Sigmoid colon (tissue), 7 donors: Measurements from ENCODE around the gene HACD4. TPM values are rescaled to one million over a fixed set of nuclear protein-coding genes. Genes with fewer than 3 reads are reported as not detected.
A peak's percentile ranks its signal among the peaks of the same experiment; 100 is the strongest.

Source experiments
- DNase-seq: peaks from one replicate; pipeline ENCODE4 v3.0.0-alpha.2; 2019
- H3K27ac ChIP-seq, 4 donors: fragments of 200-600 bp; sonication (generic); one replicate each; pipeline ENCODE4 v1.5.1; 2016 to 2019; ENCODE audit warnings: mild to moderate bottlenecking in 1 of 4
- H3K27me3 ChIP-seq, 3 donors: fragments of 200-600 bp; sonication (generic); one replicate each; pipeline ENCODE4 v1.5.1; 2019; ENCODE audit warnings: mild to moderate bottlenecking in 1 of 3
- H3K36me3 ChIP-seq, 4 donors: fragments of 200-600 bp; sonication (generic); one replicate each; pipeline ENCODE4 v1.5.1; 2016 to 2019
- H3K4me1 ChIP-seq, 4 donors: fragments of 200-600 bp; sonication (generic); one replicate each; pipeline ENCODE4 v1.5.1; 2017 to 2019
- H3K4me3 ChIP-seq, 4 donors: fragments of 200-600 bp; sonication (generic); one replicate each; pipeline ENCODE4 v1.5.1; 2017 to 2019; ENCODE audit warnings: mild to moderate bottlenecking in 2 of 4, moderate library complexity in 1 of 4
- H3K9me3 ChIP-seq, 4 donors: fragments of 200-600 bp in 3 of 4; sonication (generic) in 3 of 4; one replicate each; pipeline versions ENCODE4 v1.5.1 to v1.6.1; 2013 to 2019
- CTCF ChIP-seq, 4 experiments: fragments of 450-650 bp in 3 of 4; fragments of 200-600 bp in 1 of 4; IDR thresholded peaks; one replicate each; pipeline ENCODE4 v1.5.1; 2016 to 2019; ENCODE audit warnings: antibody characterized with exemption in 4 of 4, mild to moderate bottlenecking in 3 of 4, moderate library complexity in 2 of 4
- EP300 ChIP-seq, 4 donors: sonication (generic); formaldehyde crosslinking; IDR thresholded peaks; one replicate each; pipeline ENCODE4 v1.6.1; 2017; ENCODE audit warnings: antibody characterized with exemption in 4 of 4
- POLR2A ChIP-seq, 2 donors: fragments of 450-650 bp; IDR thresholded peaks; one replicate each; pipeline ENCODE4 v1.6.1; 2016; ENCODE audit warnings: antibody characterized with exemption in 2 of 2, mild to moderate bottlenecking in 2 of 2, moderate library complexity in 2 of 2
- POLR2AphosphoS5 ChIP-seq, 4 donors: sonication (generic); formaldehyde crosslinking; IDR thresholded peaks; one replicate each; pipeline ENCODE4 v1.6.1; 2017; ENCODE audit warnings: antibody characterized with exemption in 4 of 4
- WGBS, 2 donors: extraction: QIAGEN DNeasy Blood & Tissue Kit; methylation state at CpG; one replicate each; pipeline ENCODE4 v1.1.7; 2013; 5-methylcytosine and 5-hydroxymethylcytosine counted together
- intact Hi-C: fragments of 100-400 bp; cut with DNase I; formaldehyde crosslinking; loops from one replicate; pipeline ENCODE4 v1.15.1; 2023
- polyA plus RNA-seq, 3 donors: library from polyadenylated mRNA; stranded (reverse); fragments of 200-250 nt; gene quantifications; one replicate each; pipeline ENCODE4 v1.2.3, GENCODE V29; 2013
- total RNA-seq, 4 donors: library from RNA; depleted of rRNA; stranded (reverse); fragments of >200 nt; gene quantifications; one replicate each; pipeline ENCODE4 v1.1.0, GENCODE V29; 2016
- donor health status: healthy with polysubstance abuse.
- donor health status: Bipolar disorder and iron deficiency.
- donor health status: healthy.

The HACD4 gene
- total and polyA plus RNA-seq, 7 donors, result 1.4 to 14.7 (median 8.8) TPM

GRCh38 chr9:20989923-20990341 is 41.5 kb downstream of the HACD4 start:
- no peak overlapping the region for H3K27ac ChIP-seq
- H3K27me3 ChIP-seq, result no peaks in the 10 kb centered on the region
- intact Hi-C loops, result loop anchor here (10.0 kb wide), 1 partner anchor 105 kb away; no protein-coding TSS in a partner anchor
- H3K4me1 ChIP-seq, result peaks cover 0 to 14% (median 8%) of the 10 kb centered on the region in 4 donors
- no peak overlapping the region for H3K4me3 ChIP-seq
- peak; percentile 69 for DNase-seq
- peaks cover 0 to 8% (median 6%) of the 10 kb centered on the region in 4 donors for H3K36me3 ChIP-seq
- no peaks in the 10 kb centered on the region for H3K9me3 ChIP-seq
- 84 to 85% methylated on average over 6 of the region's 6 CpGs for WGBS, 2 donors
- no peak for TF ChIP-seq CTCF (IDR thresholded peaks at IDR 0.05)
- no peak for TF ChIP-seq POLR2A (IDR thresholded peaks at IDR 0.05)
- TF ChIP-seq EP300 (IDR thresholded peaks at IDR 0.05), result no peak
- peak in 1 of 4 donors; percentile 7 for TF ChIP-seq POLR2AphosphoS5 (IDR thresholded peaks at IDR 0.05)

- no peak overlapping the region for H3K27ac ChIP-seq
- no peaks in the 10 kb centered on the region for H3K9me3 ChIP-seq
- intact Hi-C loops, result loop anchor here (10.0 kb wide), 1 partner anchor 106 kb away; no protein-coding TSS in a partner anchor
- H3K27me3 ChIP-seq, result no peaks in the 10 kb centered on the region
- no peak for DNase-seq
- peaks cover 0 to 26% (median 13%) of the 10 kb centered on the region in 4 donors for H3K4me1 ChIP-seq
- WGBS, 2 donors, result 61 to 65% methylated on average over 3 of the region's 3 CpGs
- no peak overlapping the region for H3K4me3 ChIP-seq
- peaks cover 0 to 8% (median 6%) of the 10 kb centered on the region in 4 donors for H3K36me3 ChIP-seq
- no peak for TF ChIP-seq POLR2AphosphoS5 (IDR thresholded peaks at IDR 0.05)
- TF ChIP-seq POLR2A (IDR thresholded peaks at IDR 0.05), result no peak
These were observed 42.6 kb downstream of the HACD4 start for GRCh38 chr9:20988671-20989315.

GRCh38 chr9:20988061-20988460 is 43.4 kb downstream of the HACD4 start:
- intact Hi-C loops, result loop anchor here (10.0 kb wide), 1 partner anchor 107 kb away; no protein-coding TSS in a partner anchor
- 84 to 95% methylated on average over 3 of the region's 3 CpGs for WGBS, 2 donors

GRCh38 chr9:20987521-20987920 is 43.9 kb downstream of the HACD4 start:
- H3K27me3 ChIP-seq, result no peaks in the 10 kb centered on the region
- 79 to 91% methylated on average over 1 of the region's 1 CpG for WGBS, 2 donors
- intact Hi-C loops, result loop anchor here (10.0 kb wide), 1 partner anchor 107 kb away; no protein-coding TSS in a partner anchor

More at GRCh38 chr9:20988061-20988460, 43.4 kb downstream of the HACD4 start:
- DNase-seq, result no peak
- H3K27me3 ChIP-seq, result no peaks in the 10 kb centered on the region
- TF ChIP-seq CTCF (IDR thresholded peaks at IDR 0.05) (no peak), POLR2A (IDR thresholded peaks at IDR 0.05) (no peak), EP300 (IDR thresholded peaks at IDR 0.05) (no peak), POLR2AphosphoS5 (IDR thresholded peaks at IDR 0.05) (no peak)
- no peak overlapping the region for H3K4me3 ChIP-seq
- peaks cover 0 to 30% (median 16%) of the 10 kb centered on the region in 4 donors for H3K4me1 ChIP-seq
- H3K36me3 ChIP-seq, result peaks cover 0 to 8% (median 6%) of the 10 kb centered on the region in 4 donors
- no peak overlapping the region for H3K27ac ChIP-seq
- no peaks in the 10 kb centered on the region for H3K9me3 ChIP-seq

More at GRCh38 chr9:20987521-20987920, 43.9 kb downstream of the HACD4 start:
- Histone ChIP-seq H3K9me3 (no peaks in the 10 kb centered on the region), H3K4me3 (no peak overlapping the region), H3K27ac (no peak overlapping the region), H3K4me1 (peaks cover 0 to 34% (median 18%) of the 10 kb centered on the region in 4 donors), H3K36me3 (peaks cover 0 to 8% (median 6%) of the 10 kb centered on the region in 4 donors)
- TF ChIP-seq POLR2AphosphoS5 (IDR thresholded peaks at IDR 0.05) (no peak), EP300 (IDR thresholded peaks at IDR 0.05) (no peak), CTCF (IDR thresholded peaks at IDR 0.05) (no peak)
- no peak for DNase-seq
